T-cell (primary cell): Measurements from ENCODE around the gene RIPK3. TPM values are rescaled to one million over a fixed set of nuclear protein-coding genes. Genes with fewer than 3 reads are reported as not detected.
"Not testable (repeated sequence)": the region's sequence is repeated elsewhere in the genome, so short reads cannot be mapped to it uniquely, and the experiment has no call there.

Experiments used
- ATAC-seq, 4 experiments: fragments of 200-7000 bp in 3 of 4; fragments of 150-1000 bp in 1 of 4; cut with Tn5 transposase; replicated peaks in 1 of 4; 1 replicate in 3 of 4; 2 replicates in 1 of 4; pipeline ENCODE4 v1.10.0; 2021; ENCODE audit warnings: moderate library complexity in 3 of 4, mild to moderate bottlenecking in 2 of 4, moderate number of reproducible peaks in 1 of 4
- CTCF ChIA-PET, 2 donors: fragments of 300-600 bp; sonication (Branson Sonifier 250); formaldehyde crosslinking; loops; one replicate each; lab custom pipeline; 2022; ENCODE audit warnings: antibody characterized with exemption in 2 of 2; lab: Charles Lee
- POLR2A ChIA-PET, 2 donors: fragments of 300-600 bp; sonication (Branson Sonifier 250); formaldehyde crosslinking; loops; one replicate each; lab custom pipeline; 2022; ENCODE audit warnings: antibody characterized with exemption in 2 of 2; lab: Charles Lee
- DNase-seq, 35 experiments: peaks; one replicate each; pipeline versions ENCODE4 v3.0.0 to v3.0.0-alpha.2; 2013 to 2023
- H3K27ac ChIP-seq: one replicate; pipeline ENCODE4 v1.5.1; 2013; ENCODE audit warnings: low read length
- H3K27me3 ChIP-seq, 2 experiments: replicated peaks in 1 of 2; 1 replicate in 1 of 2; 2 replicates in 1 of 2; pipeline versions ENCODE4 v1.6.1 to v1.7.0; 2013; ENCODE audit warnings: low read length in 1 of 2, mixed read lengths in 1 of 2; ENCODE audit not compliant: control insufficient read depth in 2 of 2, insufficient read depth in 2 of 2; ENCODE audit errors: extremely low read depth in 1 of 2
- H3K36me3 ChIP-seq, 2 donors: 1 replicate in 1 of 2; 2 replicates in 1 of 2; pipeline versions ENCODE4 v1.6.1 to v1.7.0; 2013; ENCODE audit warnings: low read length in 1 of 2; ENCODE audit not compliant: control insufficient read depth in 2 of 2, insufficient read depth in 1 of 2; ENCODE audit errors: extremely low read depth in 1 of 2
- H3K4me1 ChIP-seq, 2 experiments: 1 replicate in 1 of 2; 2 replicates in 1 of 2; pipeline versions ENCODE4 v1.6.1 to v1.7.0; 2013; ENCODE audit warnings: low read length in 2 of 2, mixed read lengths in 1 of 2; ENCODE audit not compliant: insufficient read depth in 2 of 2, control insufficient read depth in 1 of 2; ENCODE audit errors: extremely low read depth in 1 of 2
- H3K4me3 ChIP-seq, 2 donors: 1 replicate in 1 of 2; 2 replicates in 1 of 2; pipeline versions ENCODE4 v1.5.1 to v1.7.0; 2013; ENCODE audit warnings: mild to moderate bottlenecking in 2 of 2, low read length in 1 of 2, moderate library complexity in 1 of 2; ENCODE audit not compliant: control insufficient read depth in 1 of 2; ENCODE audit errors: extremely low read depth in 1 of 2
- H3K9me3 ChIP-seq: 2 replicates; pipeline ENCODE4 v1.7.0; 2013
- H3K27ac Mint-ChIP-seq, 2 donors: one replicate each; pipeline ENCODE4 v1.8.0; 2020 to 2021; ENCODE audit warnings: mild to moderate bottlenecking in 2 of 2, mixed read lengths in 2 of 2
- H3K27me3 Mint-ChIP-seq, 2 donors: one replicate each; pipeline ENCODE4 v1.8.0; 2021 to 2022; ENCODE audit warnings: mixed read lengths in 2 of 2
- H3K36me3 Mint-ChIP-seq: one replicate; pipeline ENCODE4 v1.8.0; 2021; ENCODE audit warnings: mixed read lengths
- H3K4me1 Mint-ChIP-seq, 3 donors: one replicate each; pipeline ENCODE4 v1.8.0; 2020 to 2022; ENCODE audit warnings: mixed read lengths in 3 of 3, mild to moderate bottlenecking in 1 of 3
- H3K4me3 Mint-ChIP-seq, 3 donors: one replicate each; pipeline ENCODE4 v1.8.0; 2020 to 2022; ENCODE audit warnings: mild to moderate bottlenecking in 3 of 3, mixed read lengths in 3 of 3, moderate library complexity in 3 of 3
- H3K9me3 Mint-ChIP-seq, 3 donors: one replicate each; pipeline ENCODE4 v1.8.0; 2020 to 2022; ENCODE audit warnings: mixed read lengths in 3 of 3
- WGBS: methylation state at CpG from one replicate; pipeline ENCODE4 v1.1.5; 2013; ENCODE audit warnings: missing lambda C conversion rate; ENCODE audit not compliant: insufficient coverage; 5-methylcytosine and 5-hydroxymethylcytosine counted together
- total RNA-seq, 35 experiments: library from RNA in 6 of 35; stranded (reverse) in 6 of 35; fragments of 120-200 nt in 1 of 35; gene quantifications; one replicate each; pipeline versions ENCODE4 v1.2.1 to v1.2.4 and lab custom pipeline; 2013 to 2026

Gene RIPK3
- total RNA-seq, 5 donors from 2014 or later (not counting 1 experiment from before 2014, with no cell fraction given) = 26.2 to 68.3 (median 59.2) TPM

GRCh38 chr14:24378327-24378726 is 38.5 kb upstream of the RIPK3 start:
- Histone ChIP-seq H3K4me1 (no peaks in the 10 kb centered on the region), H3K9me3 (no peaks in the 10 kb centered on the region), H3K27me3 (peaks cover 0 to 39% of the 10 kb centered on the region in 2 experiments), H3K27ac (no peak overlapping the region), H3K4me3 (no peak overlapping the region), H3K36me3 (no peaks in the 10 kb centered on the region)
- DNase-seq (no peak), ATAC-seq (no peak)
- no peaks in the 10 kb centered on the region for H3K36me3 Mint-ChIP-seq
- no peaks in the 10 kb centered on the region for H3K4me1 Mint-ChIP-seq
- POLR2A ChIA-PET = no interaction called here
- no peak overlapping the region for H3K27ac Mint-ChIP-seq
- H3K27me3 Mint-ChIP-seq = peaks cover 0 to 17% of the 10 kb centered on the region in 2 donors
- H3K4me3 Mint-ChIP-seq = no peak overlapping the region
- H3K9me3 Mint-ChIP-seq = no peaks in the 10 kb centered on the region
- CTCF ChIA-PET = interaction anchor here (0.6 kb wide), 2 partner anchors 53 to 1008 kb away, joined by 3 read pairs; no protein-coding TSS in a partner anchor
- 100% methylated on average over 2 of the region's 3 CpGs for WGBS

GRCh38 chr14:24377657-24378056 is 37.9 kb upstream of the RIPK3 start:
- Mint-ChIP-seq H3K27ac (no peak overlapping the region), H3K27me3 (peaks cover 0 to 17% of the 10 kb centered on the region in 2 donors), H3K4me3 (no peak overlapping the region), H3K4me1 (no peaks in the 10 kb centered on the region), H3K9me3 (no peaks in the 10 kb centered on the region), H3K36me3 (no peaks in the 10 kb centered on the region)
- ChIA-PET CTCF (interaction anchor here (0.6 kb wide), 2 partner anchors 54 to 1008 kb away, joined by 3 read pairs; no protein-coding TSS in a partner anchor), POLR2A (no interaction called here)
- Histone ChIP-seq H3K9me3 (no peaks in the 10 kb centered on the region), H3K36me3 (no peaks in the 10 kb centered on the region), H3K27me3 (peaks cover 0 to 36% of the 10 kb centered on the region in 2 experiments), H3K4me1 (no peaks in the 10 kb centered on the region), H3K27ac (no peak overlapping the region), H3K4me3 (no peak overlapping the region)
- DNase-seq (no peak), ATAC-seq (no peak)
- WGBS = 33% methylated on average over 2 of the region's 2 CpGs

- ChIA-PET POLR2A (no interaction called here), CTCF (no interaction called here)
- no peak overlapping the region for H3K27ac Mint-ChIP-seq
- no peaks in the 10 kb centered on the region for H3K36me3 ChIP-seq
- H3K36me3 Mint-ChIP-seq = no peaks in the 10 kb centered on the region
- H3K27ac ChIP-seq = no peak overlapping the region
- no peaks in the 10 kb centered on the region for H3K9me3 ChIP-seq
- H3K27me3 Mint-ChIP-seq = peaks cover 0 to 17% of the 10 kb centered on the region in 2 donors
- H3K4me1 Mint-ChIP-seq = no peaks in the 10 kb centered on the region
- 56% methylated on average over 3 of the region's 7 CpGs for WGBS
- H3K27me3 ChIP-seq = peaks cover 0 to 36% of the 10 kb centered on the region in 2 experiments
- DNase-seq (no peak), ATAC-seq (no peak)
- H3K9me3 Mint-ChIP-seq = no peaks in the 10 kb centered on the region
- H3K4me3 Mint-ChIP-seq = no peak overlapping the region
- no peaks in the 10 kb centered on the region for H3K4me1 ChIP-seq
- no peak overlapping the region for H3K4me3 ChIP-seq
These were observed 37.3 kb upstream of the RIPK3 start for GRCh38 chr14:24377126-24377525.

- H3K4me3 Mint-ChIP-seq = no peak overlapping the region
- ChIA-PET POLR2A (no interaction called here), CTCF (no interaction called here)
- ATAC-seq = no peak
- Histone ChIP-seq H3K4me1 (no peaks in the 10 kb centered on the region), H3K27ac (no peak overlapping the region), H3K36me3 (no peaks in the 10 kb centered on the region), H3K27me3 (peaks cover 0 to 36% of the 10 kb centered on the region in 2 experiments), H3K4me3 (no peak overlapping the region), H3K9me3 (no peaks in the 10 kb centered on the region)
- H3K9me3 Mint-ChIP-seq = no peaks in the 10 kb centered on the region
- no peaks in the 10 kb centered on the region for H3K4me1 Mint-ChIP-seq
- H3K27me3 Mint-ChIP-seq = peaks cover 0 to 17% of the 10 kb centered on the region in 2 donors
- 69% methylated on average over 11 of the region's 16 CpGs for WGBS
- no peak overlapping the region for H3K27ac Mint-ChIP-seq
- no peaks in the 10 kb centered on the region for H3K36me3 Mint-ChIP-seq
- no peak for DNase-seq
These were observed 36.8 kb upstream of the RIPK3 start for GRCh38 chr14:24376448-24377070.

- no peak for ATAC-seq
- Histone ChIP-seq H3K9me3 (no peaks in the 10 kb centered on the region), H3K4me3 (no peak overlapping the region), H3K27ac (no peak overlapping the region), H3K27me3 (peaks cover 0 to 58% of the 10 kb centered on the region in 2 experiments), H3K36me3 (no peaks in the 10 kb centered on the region), H3K4me1 (peaks cover 3 to 12% of the 10 kb centered on the region in 2 experiments)
- no peaks in the 10 kb centered on the region for H3K9me3 Mint-ChIP-seq
- DNase-seq = no peak
- peaks cover 5 to 26% of the 10 kb centered on the region in 2 donors for H3K27me3 Mint-ChIP-seq
- H3K4me3 Mint-ChIP-seq = no peak overlapping the region
- CTCF ChIA-PET = interaction anchor here in 1 of 2 donors (0.6 kb wide), 1 partner anchor 58 kb away, joined by 3 read pairs; no protein-coding TSS in a partner anchor
- no peaks in the 10 kb centered on the region for H3K36me3 Mint-ChIP-seq
- peaks cover 7 to 11% (median 10%) of the 10 kb centered on the region in 3 donors for H3K4me1 Mint-ChIP-seq
- WGBS = 87% methylated on average over 6 of the region's 12 CpGs
- H3K27ac Mint-ChIP-seq = no peak overlapping the region
- POLR2A ChIA-PET = no interaction called here
These were observed 33.1 kb upstream of the RIPK3 start for GRCh38 chr14:24372701-24373416.

- POLR2A ChIA-PET, H3K4me3 Mint-ChIP-seq, DNase-seq, H3K4me3 ChIP-seq, H3K9me3 Mint-ChIP-seq, ATAC-seq, H3K36me3 Mint-ChIP-seq, H3K27ac Mint-ChIP-seq, H3K36me3 ChIP-seq, H3K27ac ChIP-seq, H3K9me3 ChIP-seq: not testable (repeated sequence)
- peaks cover 3 to 25% of the 10 kb centered on the region in 2 experiments for H3K4me1 ChIP-seq
- CTCF ChIA-PET = interaction anchor here in 1 of 2 donors (1.0 kb wide), 1 partner anchor 38 kb away, joined by 3 read pairs; no protein-coding TSS in a partner anchor
- no CpG with 5 or more reads among the region's 3 CpGs for WGBS
- peaks cover 0 to 60% of the 10 kb centered on the region in 2 experiments for H3K27me3 ChIP-seq
- peaks cover 16 to 33% of the 10 kb centered on the region in 2 donors for H3K27me3 Mint-ChIP-seq
- peaks cover 19 to 22% (median 22%) of the 10 kb centered on the region in 3 donors for H3K4me1 Mint-ChIP-seq
These were observed 31.8 kb upstream of the RIPK3 start for GRCh38 chr14:24371605-24372004.
